ENCODE data around the gene LMX1B. TPM values are rescaled to one million over a fixed set of nuclear protein-coding genes. Genes with fewer than 3 reads are reported as not detected.

LMX1B gene
- total and polyA plus RNA-seq, 2 of the 4 experiments (the other 2 are of a cell fraction): not detected

DNA sequence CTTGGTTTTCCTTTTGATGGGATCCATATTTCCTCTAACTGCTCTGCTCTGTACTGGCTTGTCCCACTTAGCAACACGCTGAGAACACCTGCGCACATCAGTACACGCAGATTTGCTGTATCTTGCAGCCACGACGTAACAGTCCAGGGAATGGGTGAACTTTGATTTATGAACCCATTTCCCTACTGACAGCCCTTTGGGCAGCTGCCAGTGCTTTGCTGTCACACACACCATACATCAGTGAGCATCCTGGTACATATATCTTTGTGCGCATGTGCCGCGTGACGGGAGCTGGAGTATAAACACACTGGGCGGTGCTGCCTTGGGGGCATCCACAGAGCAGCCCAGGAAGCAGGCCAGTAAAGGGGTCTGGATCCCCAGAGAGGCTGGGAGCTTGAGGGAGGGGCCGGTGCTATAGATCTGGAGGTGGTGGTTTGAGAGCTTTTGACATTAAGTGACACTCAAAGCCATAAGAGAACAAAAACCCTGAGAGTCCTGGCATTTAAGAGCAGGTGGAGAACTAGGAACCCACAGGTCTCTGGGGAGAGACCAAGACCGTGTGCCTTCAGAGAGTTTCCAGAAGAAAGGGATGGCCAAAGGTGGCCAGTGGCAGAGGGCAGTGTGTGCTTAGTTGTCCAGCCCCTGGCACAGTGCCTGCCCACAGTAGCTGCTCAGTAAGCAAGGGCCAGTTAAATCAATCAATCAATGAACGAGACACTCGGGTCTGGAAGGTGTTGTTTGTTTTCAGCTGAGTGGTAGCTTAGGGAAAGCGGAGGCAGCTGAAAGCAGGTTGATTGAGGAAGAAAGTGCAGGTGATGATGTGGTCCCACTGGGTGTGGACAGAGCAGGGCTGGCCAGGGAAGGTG is 53.7 kb downstream of the LMX1B start:
- no peak for ATAC-seq (ENCODE audit: low read depth)
- intact Hi-C loops (cut with micrococcal nuclease): no loop called here
- TF ChIP-seq, protein P1, sequence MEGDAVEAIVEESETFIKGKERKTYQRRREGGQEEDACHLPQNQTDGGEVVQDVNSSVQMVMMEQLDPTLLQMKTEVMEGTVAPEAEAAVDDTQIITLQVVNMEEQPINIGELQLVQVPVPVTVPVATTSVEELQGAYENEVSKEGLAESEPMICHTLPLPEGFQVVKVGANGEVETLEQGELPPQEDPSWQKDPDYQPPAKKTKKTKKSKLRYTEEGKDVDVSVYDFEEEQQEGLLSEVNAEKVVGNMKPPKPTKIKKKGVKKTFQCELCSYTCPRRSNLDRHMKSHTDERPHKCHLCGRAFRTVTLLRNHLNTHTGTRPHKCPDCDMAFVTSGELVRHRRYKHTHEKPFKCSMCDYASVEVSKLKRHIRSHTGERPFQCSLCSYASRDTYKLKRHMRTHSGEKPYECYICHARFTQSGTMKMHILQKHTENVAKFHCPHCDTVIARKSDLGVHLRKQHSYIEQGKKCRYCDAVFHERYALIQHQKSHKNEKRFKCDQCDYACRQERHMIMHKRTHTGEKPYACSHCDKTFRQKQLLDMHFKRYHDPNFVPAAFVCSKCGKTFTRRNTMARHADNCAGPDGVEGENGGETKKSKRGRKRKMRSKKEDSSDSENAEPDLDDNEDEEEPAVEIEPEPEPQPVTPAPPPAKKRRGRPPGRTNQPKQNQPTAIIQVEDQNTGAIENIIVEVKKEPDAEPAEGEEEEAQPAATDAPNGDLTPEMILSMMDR (conservative IDR thresholded peaks at IDR 0.05; ENCODE audit: low read depth, low read length): no peak
- TF ChIP-seq, protein P2, sequence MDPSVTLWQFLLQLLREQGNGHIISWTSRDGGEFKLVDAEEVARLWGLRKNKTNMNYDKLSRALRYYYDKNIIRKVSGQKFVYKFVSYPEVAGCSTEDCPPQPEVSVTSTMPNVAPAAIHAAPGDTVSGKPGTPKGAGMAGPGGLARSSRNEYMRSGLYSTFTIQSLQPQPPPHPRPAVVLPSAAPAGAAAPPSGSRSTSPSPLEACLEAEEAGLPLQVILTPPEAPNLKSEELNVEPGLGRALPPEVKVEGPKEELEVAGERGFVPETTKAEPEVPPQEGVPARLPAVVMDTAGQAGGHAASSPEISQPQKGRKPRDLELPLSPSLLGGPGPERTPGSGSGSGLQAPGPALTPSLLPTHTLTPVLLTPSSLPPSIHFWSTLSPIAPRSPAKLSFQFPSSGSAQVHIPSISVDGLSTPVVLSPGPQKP (IDR thresholded peaks at IDR 0.05; ENCODE audit: borderline replicate concordance, low read depth, low read length): no peak
- TF ChIP-seq SMC3 (IDR thresholded peaks at IDR 0.05; ENCODE audit: low read depth, low read length): no peak
- TF ChIP-seq MAFK (IDR thresholded peaks at IDR 0.05; ENCODE audit: low read depth, low read length): no peak
- TF ChIP-seq FOS (IDR thresholded peaks at IDR 0.05; ENCODE audit: low read depth, low read length): no peak
- TF ChIP-seq MAZ (IDR thresholded peaks at IDR 0.05; ENCODE audit: borderline replicate concordance, low read depth, low read length): no peak
- no peak for TF ChIP-seq BHLHE40 (IDR thresholded peaks at IDR 0.05; ENCODE audit: low read depth, low read length)
- TF ChIP-seq, protein P3, sequence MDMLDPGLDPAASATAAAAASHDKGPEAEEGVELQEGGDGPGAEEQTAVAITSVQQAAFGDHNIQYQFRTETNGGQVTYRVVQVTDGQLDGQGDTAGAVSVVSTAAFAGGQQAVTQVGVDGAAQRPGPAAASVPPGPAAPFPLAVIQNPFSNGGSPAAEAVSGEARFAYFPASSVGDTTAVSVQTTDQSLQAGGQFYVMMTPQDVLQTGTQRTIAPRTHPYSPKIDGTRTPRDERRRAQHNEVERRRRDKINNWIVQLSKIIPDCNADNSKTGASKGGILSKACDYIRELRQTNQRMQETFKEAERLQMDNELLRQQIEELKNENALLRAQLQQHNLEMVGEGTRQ (IDR thresholded peaks at IDR 0.05; ENCODE audit: low read depth, low read length): no peak
- TF ChIP-seq RCOR1 (IDR thresholded peaks at IDR 0.05; ENCODE audit: insufficient replicate concordance, low read length): no peak
- TF ChIP-seq RFX5 (IDR thresholded peaks at IDR 0.05; ENCODE audit: low read depth, low read length): no peak
- TF ChIP-seq POLR2A (IDR thresholded peaks at IDR 0.05; ENCODE audit: low read depth, low read length): no peak
- no peak for TF ChIP-seq RAD21 (IDR thresholded peaks at IDR 0.05; ENCODE audit: low read length)
- no peak for TF ChIP-seq NFE2L2 (IDR thresholded peaks at IDR 0.05; ENCODE audit: low read depth, low read length)
- TF ChIP-seq CEBPB (IDR thresholded peaks at IDR 0.05; ENCODE audit: low read depth, low read length): no peak
- TF ChIP-seq MXI1 (IDR thresholded peaks at IDR 0.05; ENCODE audit: borderline replicate concordance, low read depth, low read length): no peak

More for the DNA sequence above, 53.7 kb downstream of the LMX1B start:
- no peak overlapping the region for H3K9ac ChIP-seq (ENCODE audit: low read depth, low read length)
- no peak overlapping the region for H3K4me2 ChIP-seq (ENCODE audit: low read depth, low read length)
- H3K9me3 ChIP-seq (ENCODE audit: control insufficient read depth, insufficient read depth, low read length): no peaks in the 10 kb centered on the region
- no peak overlapping the region for H2BK15ac ChIP-seq (ENCODE audit: low read depth, low read length)
- dilution Hi-C loops (cut with HindIII; ENCODE audit: low sequenced_read_pairs, unreplicated experiment): no loop called here
- H3K23ac ChIP-seq (ENCODE audit: low read depth, low read length): no peak overlapping the region
- no peaks in the 10 kb centered on the region for H4K20me1 ChIP-seq (ENCODE audit: insufficient read depth, low read length)
- WGBS, 2 experiments (ENCODE audit: extremely low coverage in 2 of 2, insufficient read length in 1 of 2): 41% methylated on average over 6 of the region's 15 CpGs; no CpG with 5 or more reads in 1 of the 2 experiments
- H3K4me3 ChIP-seq (ENCODE audit: insufficient read depth, low read depth, low read length): no peak overlapping the region
- BruUV-seq (replicated peaks): no TSS peak
- no peak overlapping the region for H2AFZ ChIP-seq (replicated peaks; ENCODE audit: low read length, poor library complexity)
- H4K5ac ChIP-seq (ENCODE audit: low read depth, low read length): no peak overlapping the region
- no peak for DNase-seq
- H2BK5ac ChIP-seq (ENCODE audit: low read depth, low read length, poor library complexity, severe bottlenecking): no peak overlapping the region
- no peak overlapping the region for H3K4ac ChIP-seq (ENCODE audit: low read depth, low read length)
- H2BK20ac ChIP-seq (ENCODE audit: low read depth, low read length): no peak overlapping the region
- H4K91ac ChIP-seq (ENCODE audit: insufficient read depth, low read depth, low read length): no peak overlapping the region
- POLR2A ChIA-PET (ENCODE audit: unreplicated experiment): no interaction called here
- H3K14ac ChIP-seq (replicated peaks; ENCODE audit: low read depth, low read length): no peak overlapping the region
- no peaks in the 10 kb centered on the region for H3K36me3 ChIP-seq (ENCODE audit: control insufficient read depth, insufficient read depth, low read length)
- no peak overlapping the region for H4K8ac ChIP-seq (ENCODE audit: low read depth in 2 of 2, low read length in 2 of 2)
- CTCF ChIA-PET: no interaction called here
- no peak overlapping the region for H3K56ac ChIP-seq (ENCODE audit: extremely low read depth, insufficient read depth, low read length)
- no peak overlapping the region for H2AK5ac ChIP-seq (ENCODE audit: low read depth, low read length)
- no peak overlapping the region for H3K27ac ChIP-seq (ENCODE audit: insufficient read depth, low read length)
- in situ Hi-C loops (cut with MboI; ENCODE audit: low sequenced_read_pairs): no loop called here
- H2AK9ac ChIP-seq (replicated peaks; ENCODE audit: low read depth, low read length, poor library complexity): peak overlapping the region; percentile 58
- no peaks in the 10 kb centered on the region for H3K79me1 ChIP-seq (ENCODE audit: low read depth in 1 of 2, low read length in 2 of 2)
- H3K4me1 ChIP-seq (ENCODE audit: control insufficient read depth, insufficient read depth, low read length): no peaks in the 10 kb centered on the region
- no peak overlapping the region for H3K18ac ChIP-seq (ENCODE audit: low read depth, low read length)
- no peak overlapping the region for H2BK120ac ChIP-seq (ENCODE audit: low read depth, low read length)
- H3K27me3 ChIP-seq (ENCODE audit: control insufficient read depth, insufficient read depth, low read length): peaks cover 72% of the 10 kb centered on the region
- H3K9me1 ChIP-seq (ENCODE audit: insufficient read depth, low read length): peaks cover 3% of the 10 kb centered on the region; the same call in 1 of the 2 replicates

All from IMR-90 (cell line).